ENCODE data around the gene ADIG.

Gene ADIG

DNA sequence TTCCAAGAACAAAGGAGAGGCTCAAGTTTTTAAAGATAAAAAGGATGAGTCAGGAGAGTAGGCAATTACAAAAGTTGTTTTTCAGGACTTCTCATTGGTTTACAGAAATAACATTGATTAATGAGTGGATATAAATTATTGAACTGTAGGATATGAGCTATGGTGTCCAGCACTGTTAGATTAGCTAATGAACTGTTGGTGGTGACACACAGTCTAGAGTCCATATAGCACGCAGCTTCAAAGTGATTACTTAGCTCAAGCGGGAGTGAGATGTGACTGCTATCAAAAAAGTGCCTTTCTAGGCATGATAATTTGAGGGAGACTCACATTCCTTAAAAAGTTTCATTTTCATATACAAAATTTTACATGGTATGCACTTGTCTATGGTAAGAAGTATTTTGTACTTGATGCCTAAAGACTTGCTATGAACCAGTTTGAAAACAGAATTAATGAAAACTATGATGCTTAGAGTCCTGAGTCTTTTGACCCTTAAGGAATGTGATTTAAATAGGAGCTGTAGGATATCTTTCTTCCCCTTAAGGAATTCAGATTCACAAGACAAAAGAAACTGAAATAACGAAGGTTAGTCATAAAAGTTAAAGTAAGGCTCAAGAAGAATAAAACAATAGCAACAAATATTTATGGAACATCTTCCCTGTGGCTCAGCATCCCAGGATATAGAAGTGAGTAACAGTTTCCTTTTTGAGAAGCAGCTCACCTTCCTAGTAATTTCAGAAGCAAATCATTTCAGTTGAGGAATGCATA, 22.2 kb upstream of the ADIG start:
- DNase-seq (ENCODE audit: insufficient read length, low spot score) (no peak), FAIRE-seq (no peak)
- no peak for TF ChIP-seq POLR2A (IDR thresholded peaks at IDR 0.05; ENCODE audit: low read depth, low read length)

DNA sequence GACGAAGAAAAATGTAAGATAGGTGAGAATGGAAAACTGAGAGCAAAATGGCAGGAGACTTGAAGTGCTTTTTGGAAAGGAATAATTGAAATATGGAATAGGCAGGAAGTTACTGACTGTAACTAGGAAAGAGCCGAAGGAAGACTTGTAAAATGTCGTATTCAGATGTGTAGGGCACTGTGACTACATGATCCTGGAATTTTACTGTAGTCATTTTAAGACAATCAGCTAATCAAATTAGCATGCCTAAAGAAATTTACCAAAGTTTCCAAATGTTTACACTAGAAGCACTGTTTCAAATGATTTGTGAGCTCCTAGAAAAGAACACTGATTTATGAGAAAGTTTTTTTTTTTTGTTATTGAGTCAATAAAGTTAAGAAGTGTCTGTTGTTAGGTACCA, 21.2 kb upstream of the ADIG start:
- no peak for TF ChIP-seq POLR2A (IDR thresholded peaks at IDR 0.05; ENCODE audit: low read depth, low read length)
- DNase-seq (ENCODE audit: insufficient read length, low spot score), result no peak
- FAIRE-seq, result no peak

DNA sequence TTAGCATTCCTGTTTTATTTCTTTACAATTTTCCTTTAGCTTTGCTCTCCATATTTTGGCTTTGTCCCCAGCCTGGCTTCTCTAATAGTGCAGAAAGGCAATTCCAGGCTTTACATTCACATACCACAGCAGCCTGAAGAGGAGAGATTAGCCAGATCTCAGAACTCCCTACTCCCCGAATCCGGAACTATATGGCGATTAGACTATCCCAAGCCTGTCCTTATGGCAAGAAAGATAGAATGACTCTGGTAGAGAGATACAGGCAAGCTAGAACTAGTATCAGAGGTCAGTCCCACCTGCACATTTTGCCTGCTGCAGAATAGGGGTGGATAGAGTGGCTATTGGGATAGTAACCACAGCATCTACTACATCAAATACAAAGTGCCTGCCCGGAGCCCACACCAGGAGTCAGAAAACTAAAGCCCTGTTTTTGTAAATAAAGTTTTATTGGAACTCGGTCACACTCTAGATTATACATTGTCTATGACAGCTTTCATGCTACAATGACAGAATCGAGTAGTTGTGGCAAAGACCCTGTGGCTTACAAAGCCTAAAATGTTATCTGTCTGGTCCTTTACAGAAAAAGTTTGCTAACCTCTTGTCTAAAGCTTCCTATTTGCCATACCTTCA, 17.1 kb upstream of the ADIG start:
- DNase-seq (ENCODE audit: insufficient read length, low spot score), result no peak
- no peak for TF ChIP-seq POLR2A (IDR thresholded peaks at IDR 0.05; ENCODE audit: low read depth, low read length)
- FAIRE-seq, result no peak

DNA sequence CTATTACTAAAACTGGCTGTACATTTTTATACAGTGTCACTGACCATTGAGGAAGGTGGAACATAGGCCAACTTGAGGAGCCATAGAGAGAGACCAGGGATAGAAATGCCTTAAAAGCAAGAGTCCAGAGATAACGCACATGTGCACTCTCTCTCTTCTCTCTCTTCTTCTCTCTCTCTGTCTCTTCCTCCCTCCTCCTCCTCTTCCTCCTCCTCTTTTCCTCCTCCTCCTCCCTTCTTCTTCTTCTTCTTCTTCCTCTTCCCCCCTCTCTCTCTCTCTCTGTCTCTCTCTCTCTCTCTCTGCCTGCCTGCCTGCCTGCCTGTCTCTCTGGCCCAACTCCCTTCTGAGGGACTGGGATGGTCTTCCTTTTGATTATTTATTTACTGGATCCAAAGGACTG, 16.3 kb upstream of the ADIG start:
- DNase-seq (ENCODE audit: insufficient read length, low spot score) (no peak), FAIRE-seq (no peak)
- TF ChIP-seq POLR2A (IDR thresholded peaks at IDR 0.05; ENCODE audit: low read depth, low read length), result no peak

DNA sequence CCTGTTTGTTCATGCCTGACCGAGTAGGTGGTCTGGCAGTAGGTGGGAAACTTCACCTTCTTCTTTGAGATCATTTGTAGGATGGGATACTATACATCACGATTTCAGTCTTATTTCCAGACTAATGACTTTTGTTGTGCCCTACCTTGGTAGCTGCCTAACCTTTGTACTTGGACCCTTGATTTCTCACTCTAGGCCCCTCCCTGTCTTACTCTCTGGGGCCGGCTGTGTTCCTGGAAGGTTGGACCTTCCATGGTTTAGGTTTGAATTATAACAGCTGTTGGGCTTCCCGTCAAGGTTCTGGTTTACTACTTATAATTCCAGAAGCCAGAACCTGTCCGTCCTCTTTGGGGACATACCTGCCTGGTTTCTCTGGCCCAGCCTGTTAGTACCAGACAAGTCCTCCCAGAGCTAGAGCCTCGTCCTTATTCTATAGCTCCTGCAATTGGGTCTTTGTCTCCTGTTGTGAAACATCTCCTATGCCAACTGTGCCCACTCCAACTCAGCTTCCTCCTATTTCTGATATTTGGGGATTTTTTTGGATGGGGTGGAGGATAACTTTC, 14.9 kb upstream of the ADIG start:
- no peak for DNase-seq (ENCODE audit: insufficient read length, low spot score)
- no peak for FAIRE-seq
- TF ChIP-seq POLR2A (IDR thresholded peaks at IDR 0.05; ENCODE audit: low read depth, low read length), result no peak

DNA sequence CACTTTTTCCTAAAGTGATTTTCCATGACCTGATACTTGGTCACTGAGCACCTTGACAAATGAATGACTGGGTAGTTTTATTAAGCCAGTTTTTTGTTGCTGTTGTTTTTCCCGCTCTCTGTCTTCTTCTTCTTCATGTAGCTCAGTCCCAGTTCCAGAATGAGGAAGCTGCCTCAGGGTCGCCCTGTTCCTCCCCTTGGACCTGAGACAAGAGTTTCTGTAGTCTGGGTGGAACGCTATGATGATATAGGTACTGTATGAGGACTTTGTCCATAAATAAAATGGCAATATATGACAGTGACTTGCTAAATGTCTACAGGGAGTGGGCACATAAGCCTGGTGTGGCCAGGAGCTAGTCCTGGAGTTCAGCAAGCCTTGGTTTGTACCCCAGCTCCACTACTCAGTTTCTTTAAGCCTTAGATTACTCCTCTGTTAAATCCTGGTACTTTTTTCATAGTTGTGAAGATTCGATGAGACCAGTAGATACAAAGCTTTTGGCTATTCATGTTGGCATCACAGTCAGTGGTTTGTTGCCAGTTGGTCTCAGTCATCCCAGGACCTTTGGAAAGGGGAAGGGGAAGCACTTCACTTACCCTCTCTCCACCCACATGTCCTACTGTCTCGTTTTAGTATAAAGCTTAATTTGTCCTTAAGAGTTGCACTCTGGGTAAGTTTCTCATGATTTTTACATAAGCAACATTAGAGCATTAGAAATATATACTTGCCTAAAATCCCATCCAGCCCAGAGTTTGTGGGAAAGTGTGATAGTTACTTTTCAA, 11.1 kb upstream of the ADIG start:
- DNase-seq (ENCODE audit: insufficient read length, low spot score), result no peak
- FAIRE-seq, result no peak
- TF ChIP-seq POLR2A (IDR thresholded peaks at IDR 0.05; ENCODE audit: low read depth, low read length), result no peak

DNA sequence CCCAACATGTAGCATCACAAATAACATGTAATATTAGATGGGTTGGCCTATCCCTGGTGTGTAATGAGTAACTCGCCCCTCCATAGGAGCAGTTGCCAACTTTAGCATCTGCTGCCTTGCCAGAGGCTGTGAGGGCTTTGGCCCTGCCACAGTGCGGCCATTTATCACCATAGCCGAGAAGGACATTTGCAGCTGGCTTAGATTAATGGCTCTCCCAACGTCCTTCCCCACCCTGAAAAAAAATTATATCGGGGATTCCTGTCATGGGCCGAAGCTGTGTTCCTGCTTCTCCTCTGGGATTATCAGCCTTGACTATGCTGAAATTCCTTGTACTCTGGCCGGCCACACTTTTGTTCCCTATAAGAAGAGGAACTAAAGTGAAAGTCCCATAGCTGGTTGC, 7.6 kb upstream of the ADIG start:
- DNase-seq (ENCODE audit: insufficient read length, low spot score) (no peak), FAIRE-seq (no peak)
- no peak for TF ChIP-seq POLR2A (IDR thresholded peaks at IDR 0.05; ENCODE audit: low read depth, low read length)

DNA sequence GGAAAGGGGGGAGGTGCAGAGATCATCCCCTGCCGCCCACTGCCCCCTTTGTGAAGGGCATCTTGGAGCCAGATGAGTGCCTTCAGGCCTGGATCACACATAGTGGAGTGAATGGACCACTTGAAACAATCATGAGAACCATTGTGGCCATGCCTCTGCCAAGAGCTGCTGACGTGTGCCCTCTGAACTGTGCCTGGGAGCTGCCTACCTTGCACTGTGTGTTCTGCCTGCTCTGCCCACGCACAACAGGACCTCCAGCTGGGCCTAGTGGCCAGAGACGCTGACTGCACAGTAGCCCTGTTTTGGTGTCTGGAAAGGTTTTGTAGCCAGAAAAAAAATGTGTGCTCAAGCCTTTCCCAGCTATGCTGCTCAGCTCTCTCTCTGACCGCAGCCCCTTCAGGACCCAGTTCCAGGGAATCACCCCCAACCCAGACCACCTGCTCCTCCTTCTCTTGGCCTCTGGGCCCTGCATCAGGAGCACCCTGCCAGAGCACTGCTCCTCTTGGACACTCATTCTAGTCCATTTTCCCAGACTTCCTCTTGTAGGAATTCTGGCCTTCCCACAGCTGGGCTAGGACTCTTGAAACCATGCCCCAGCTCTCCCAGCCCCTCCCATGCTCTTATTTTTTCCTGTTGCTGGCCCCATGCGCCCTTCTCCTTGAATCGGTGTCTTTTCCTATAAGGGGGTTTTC, 1.6 kb upstream of the ADIG start:
- DNase-seq (ENCODE audit: insufficient read length, low spot score) (no peak), FAIRE-seq (no peak)

DNA sequence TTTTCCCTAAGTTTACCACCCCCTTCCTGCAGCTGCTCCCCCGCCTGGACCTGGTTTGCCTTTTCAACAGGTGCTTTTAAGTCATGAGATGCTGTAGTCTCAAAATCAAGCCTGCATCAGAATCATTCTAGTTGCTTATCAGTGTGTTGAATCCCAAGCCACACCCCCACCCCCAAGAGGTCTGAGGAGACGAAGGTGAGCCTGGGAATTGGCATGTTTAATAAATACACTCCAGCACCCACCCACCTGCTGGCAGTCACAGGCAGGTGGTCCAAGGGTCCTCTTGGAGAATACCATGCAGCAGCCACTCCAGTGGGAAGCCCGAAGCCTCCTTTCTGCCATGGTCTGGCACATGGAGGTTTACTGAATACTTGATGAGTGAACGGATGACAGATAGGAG, 1.1 kb upstream of the ADIG start:
- TF ChIP-seq POLR2A (IDR thresholded peaks at IDR 0.05; ENCODE audit: low read depth, low read length), result no peak
- no peak for FAIRE-seq
- DNase-seq (ENCODE audit: insufficient read length, low spot score), result no peak

More for the DNA sequence above, 1.6 kb upstream of the ADIG start:
- TF ChIP-seq POLR2A (IDR thresholded peaks at IDR 0.05; ENCODE audit: low read depth, low read length), result no peak

DNA sequence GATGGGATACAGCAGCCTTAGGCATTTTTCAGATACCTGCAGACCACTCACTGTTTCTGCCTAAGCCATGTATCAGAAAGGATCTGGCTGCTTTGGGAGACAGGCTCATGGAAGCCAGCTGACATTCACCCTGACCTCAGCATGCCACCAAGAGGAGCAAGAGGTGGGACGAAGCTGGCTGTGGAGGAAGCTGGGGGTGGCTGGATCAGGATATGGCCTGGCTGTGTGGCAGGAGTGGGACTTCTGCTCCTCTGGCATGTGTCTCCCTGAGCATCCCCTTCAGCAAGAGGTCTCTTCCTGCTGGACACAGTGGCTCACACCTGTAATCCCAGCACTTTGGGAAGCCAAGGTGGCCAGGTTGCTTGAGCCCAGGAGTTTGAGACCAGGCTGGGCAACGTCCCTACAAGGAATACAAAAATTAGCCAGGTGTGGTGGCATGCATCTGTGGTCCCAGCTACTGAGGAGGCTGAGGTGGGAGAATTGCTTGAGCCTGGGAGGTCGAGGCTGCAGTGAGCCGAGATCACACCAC, 897 bp downstream of the ADIG start:
- FAIRE-seq, result no peak
- TF ChIP-seq POLR2A (IDR thresholded peaks at IDR 0.05; ENCODE audit: low read depth, low read length), result no peak
- DNase-seq (ENCODE audit: insufficient read length, low spot score), result no peak

DNA sequence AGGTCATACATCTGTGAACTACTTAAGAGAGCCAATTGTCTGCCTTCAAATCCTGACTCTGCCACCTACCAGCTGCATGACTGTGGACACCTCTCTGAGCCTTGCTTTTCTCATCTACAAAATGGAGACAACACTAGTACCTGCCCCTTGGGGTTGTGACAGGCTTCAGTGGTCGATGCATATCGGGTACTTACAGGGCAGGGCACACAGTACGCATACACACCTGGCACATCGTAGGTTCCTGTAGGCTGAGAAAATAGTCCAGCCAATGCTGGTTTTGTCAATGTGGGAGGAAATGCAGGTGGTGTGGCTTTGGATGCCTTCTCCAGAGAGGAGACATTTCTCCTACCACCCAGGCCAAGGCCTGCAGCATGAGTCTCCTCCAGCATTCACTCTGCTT, 2.3 kb downstream of the ADIG start:
- FAIRE-seq (no peak), DNase-seq (ENCODE audit: insufficient read length, low spot score) (no peak)

DNA sequence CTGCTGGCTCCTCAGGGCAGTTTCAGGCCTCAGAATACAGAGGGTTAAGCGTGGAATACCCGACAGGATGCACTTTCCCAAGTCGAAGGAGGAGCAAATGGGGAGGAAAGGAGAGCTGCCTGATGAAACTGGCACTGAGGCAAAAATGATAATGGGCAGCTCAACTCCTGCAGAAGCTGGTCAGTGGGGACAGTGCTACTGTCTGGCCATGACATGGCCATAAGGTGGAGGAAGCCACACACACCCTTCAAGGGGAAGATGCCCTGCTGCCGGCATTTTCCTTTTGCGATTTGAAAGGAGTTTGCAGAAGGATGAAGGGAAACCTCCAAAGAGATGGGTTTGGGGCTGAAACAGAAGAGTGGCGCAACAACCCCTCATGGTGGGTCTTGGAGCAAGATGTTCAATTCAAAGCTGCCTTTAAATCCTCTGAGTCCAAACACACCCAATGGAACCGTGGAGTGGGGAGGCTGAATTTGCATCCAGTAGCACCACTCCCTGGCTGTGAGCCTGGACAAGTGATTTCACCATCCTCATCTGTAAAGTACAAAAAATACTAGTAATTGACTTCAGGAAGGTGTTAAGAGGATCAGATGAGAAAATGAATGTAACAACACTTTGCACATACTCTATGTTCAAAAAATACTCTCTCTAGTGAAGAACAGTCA, 3.2 kb downstream of the ADIG start:
- no peak for DNase-seq (ENCODE audit: insufficient read length, low spot score)
- no peak for TF ChIP-seq POLR2A (IDR thresholded peaks at IDR 0.05; ENCODE audit: low read depth, low read length)
- no peak for FAIRE-seq

More for the DNA sequence above, 2.3 kb downstream of the ADIG start:
- TF ChIP-seq POLR2A (IDR thresholded peaks at IDR 0.05; ENCODE audit: low read depth, low read length), result no peak

Measured in H54 (cell line).